Measurements from ENCODE around the gene MAP6D1.

MAP6D1 gene

DNA sequence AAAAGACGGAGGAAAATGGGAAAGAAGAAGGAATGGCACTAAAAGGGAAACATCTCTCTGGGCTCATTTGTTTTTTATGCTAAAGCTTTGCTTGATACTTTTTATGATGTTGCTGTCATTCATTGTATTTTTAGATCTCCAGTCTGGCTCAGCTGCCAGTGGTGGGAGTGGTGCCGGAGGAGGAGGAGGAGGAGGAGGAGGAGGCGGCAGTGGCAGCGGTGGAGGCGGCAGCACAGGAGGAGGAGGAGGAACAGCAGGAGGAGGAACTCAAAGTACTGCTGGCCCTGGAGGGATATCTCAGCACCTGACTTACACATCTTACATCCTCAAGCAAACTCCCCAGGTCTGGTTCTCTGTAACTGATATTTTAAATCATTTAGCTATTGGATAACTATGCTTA, 49.6 kb downstream of the MAP6D1 start:
- H3K9me3 Mint-ChIP-seq: no peaks in the 10 kb centered on the region
- peaks cover 33% of the 10 kb centered on the region for H3K36me3 Mint-ChIP-seq
- no peak overlapping the region for H3K4me3 Mint-ChIP-seq
- ATAC-seq (ENCODE audit: low read depth): no peak
- H3K27ac Mint-ChIP-seq: no peak overlapping the region
- peaks cover 3% of the 10 kb centered on the region for H3K4me1 Mint-ChIP-seq
- no peaks in the 10 kb centered on the region for H3K27me3 Mint-ChIP-seq
- DNase-seq (ENCODE audit: low spot score in 2 of 2): no peak

- DNase-seq (ENCODE audit: low spot score in 2 of 2): no peak
- Mint-ChIP-seq H3K27me3 (no peaks in the 10 kb centered on the region), H3K9me3 (no peaks in the 10 kb centered on the region), H3K4me3 (no peak overlapping the region), H3K4me1 (peaks cover 3% of the 10 kb centered on the region), H3K27ac (no peak overlapping the region), H3K36me3 (peaks cover 27% of the 10 kb centered on the region)
- ATAC-seq (ENCODE audit: low read depth): no peak
These were observed 50.7 kb downstream of the MAP6D1 start for GRCh38 chr3:183774631-183775030.

DNA sequence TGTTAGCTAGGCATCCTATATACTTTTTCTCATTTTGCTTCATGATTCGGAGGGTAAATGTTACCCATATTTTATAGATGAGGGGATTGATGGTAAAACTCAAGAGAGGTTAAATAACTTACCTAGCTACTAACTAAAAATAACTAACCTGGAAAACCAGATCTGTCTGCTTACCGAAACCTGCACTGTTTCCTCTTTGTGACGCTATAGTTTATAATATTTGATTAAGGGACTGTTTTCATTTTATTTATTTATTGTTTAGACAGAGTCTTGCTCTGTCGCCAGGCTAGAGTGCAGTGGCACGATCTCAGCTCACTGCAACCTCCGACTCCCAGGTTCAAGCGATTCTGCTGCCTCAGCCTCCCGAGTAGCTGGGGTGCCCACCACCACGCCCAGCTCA, 55.9 kb downstream of the MAP6D1 start:
- no peak overlapping the region for H3K4me3 Mint-ChIP-seq
- ATAC-seq (ENCODE audit: low read depth): no peak
- H3K36me3 Mint-ChIP-seq: peaks cover 10% of the 10 kb centered on the region
- no peak for DNase-seq (ENCODE audit: low spot score in 2 of 2)
- H3K9me3 Mint-ChIP-seq: no peaks in the 10 kb centered on the region
- H3K27me3 Mint-ChIP-seq: no peaks in the 10 kb centered on the region
- no peak overlapping the region for H3K27ac Mint-ChIP-seq
- peaks cover 10% of the 10 kb centered on the region for H3K4me1 Mint-ChIP-seq

GRCh38 chr3:183768114-183768513, 57.3 kb downstream of the MAP6D1 start:
- DNase-seq (ENCODE audit: low spot score in 2 of 2) (no peak), ATAC-seq (ENCODE audit: low read depth) (no peak)
- Mint-ChIP-seq H3K4me1 (peaks cover 8% of the 10 kb centered on the region), H3K4me3 (no peak overlapping the region), H3K27me3 (no peaks in the 10 kb centered on the region), H3K27ac (no peak overlapping the region), H3K36me3 (no peaks in the 10 kb centered on the region), H3K9me3 (no peaks in the 10 kb centered on the region)

- DNase-seq (ENCODE audit: low spot score in 2 of 2) (peak; percentile 67 to 71), ATAC-seq (ENCODE audit: low read depth) (peak; percentile 94)
- Mint-ChIP-seq H3K27me3 (no peaks in the 10 kb centered on the region), H3K27ac (peak overlapping the region; percentile 77), H3K9me3 (no peaks in the 10 kb centered on the region), H3K36me3 (no peaks in the 10 kb centered on the region), H3K4me3 (no peak overlapping the region), H3K4me1 (peaks cover 8% of the 10 kb centered on the region)
These were observed 58.4 kb downstream of the MAP6D1 start for GRCh38 chr3:183766745-183767606.

GRCh38 chr3:183766107-183766506, 59.3 kb downstream of the MAP6D1 start:
- Mint-ChIP-seq H3K27ac (peak overlapping the region; percentile 77), H3K4me1 (peaks cover 8% of the 10 kb centered on the region), H3K4me3 (no peak overlapping the region), H3K27me3 (no peaks in the 10 kb centered on the region), H3K9me3 (no peaks in the 10 kb centered on the region), H3K36me3 (peaks cover 4% of the 10 kb centered on the region)
- DNase-seq (ENCODE audit: low spot score in 2 of 2): no peak
- no peak for ATAC-seq (ENCODE audit: low read depth)
